Measurements from ENCODE around the gene KLHL29. TPM values are rescaled to one million over a fixed set of nuclear protein-coding genes. Genes with fewer than 3 reads are reported as not detected.
A peak's percentile ranks its signal among the peaks of the same experiment; 100 is the strongest.

KLHL29 gene
- total and polyA plus RNA-seq, 7 experiments from 2014 or later: 0.59 to 6.5 (median 5.6) TPM

GRCh38 chr2:23695214-23695889 is 310.4 kb downstream of the KLHL29 start:
- H3K4me1 ChIP-seq (ENCODE audit: control insufficient read depth in 2 of 2, insufficient read depth in 2 of 2, low read length in 2 of 2): no peaks in the 10 kb centered on the region
- ChIA-PET POLR2A (no interaction called here), CTCF (no interaction called here)
- Mint-ChIP-seq H3K4me1 (peaks cover 0 to 13% (median 0%) of the 10 kb centered on the region in 7 donors), H3K36me3 (peaks cover 5 to 48% (median 27%) of the 10 kb centered on the region in 5 donors), H3K4me3 (no peak overlapping the region), H3K27ac (peak overlapping the region in 1 of 9 donors; percentile 25), H3K9me3 (peaks cover 0 to 3% (median 0%) of the 10 kb centered on the region in 11 donors), H3K27me3 (no peaks in the 10 kb centered on the region)
- intact Hi-C loops (cut with micrococcal nuclease): no loop called here
- peaks cover 0 to 49% (median 0%) of the 10 kb centered on the region in 3 experiments for H3K36me3 ChIP-seq (ENCODE audit: control insufficient read depth in 2 of 3, insufficient read depth in 3 of 3, low read length in 3 of 3)
- no peak for ATAC-seq
- H3K9me3 ChIP-seq (ENCODE audit: control insufficient read depth in 2 of 3, low read length in 3 of 3): no peaks in the 10 kb centered on the region
- H3K27me3 ChIP-seq (ENCODE audit: control insufficient read depth in 2 of 2, insufficient read depth in 2 of 2, low read length in 2 of 2): no peaks in the 10 kb centered on the region
- DNase-seq: no peak
- no peak overlapping the region for H3K4me3 ChIP-seq (ENCODE audit: low read length)
- H3K27ac ChIP-seq (ENCODE audit: low read depth, low read length): no peak overlapping the region

- ChIA-PET CTCF (no interaction called here), POLR2A (no interaction called here)
- intact Hi-C loops (cut with micrococcal nuclease): no loop called here
- H3K27me3 Mint-ChIP-seq: no peaks in the 10 kb centered on the region
- no peaks in the 10 kb centered on the region for H3K9me3 ChIP-seq (ENCODE audit: control insufficient read depth in 2 of 3, low read length in 3 of 3)
- no peaks in the 10 kb centered on the region for H3K27me3 ChIP-seq (ENCODE audit: control insufficient read depth in 2 of 2, insufficient read depth in 2 of 2, low read length in 2 of 2)
- H3K27ac ChIP-seq (ENCODE audit: low read depth, low read length): no peak overlapping the region
- no peak overlapping the region for H3K4me3 ChIP-seq (ENCODE audit: low read length)
- peaks cover 0 to 13% (median 0%) of the 10 kb centered on the region in 7 donors for H3K4me1 Mint-ChIP-seq
- H3K4me1 ChIP-seq (ENCODE audit: control insufficient read depth in 2 of 2, insufficient read depth in 2 of 2, low read length in 2 of 2): no peaks in the 10 kb centered on the region
- no peak overlapping the region for H3K4me3 Mint-ChIP-seq
- H3K9me3 Mint-ChIP-seq: peaks cover 0 to 3% (median 0%) of the 10 kb centered on the region in 11 donors
- H3K36me3 ChIP-seq (ENCODE audit: control insufficient read depth in 2 of 3, insufficient read depth in 3 of 3, low read length in 3 of 3): peaks cover 0 to 42% (median 0%) of the 10 kb centered on the region in 3 experiments
- ATAC-seq (no peak), DNase-seq (no peak)
- H3K27ac Mint-ChIP-seq: no peak overlapping the region
- peaks cover 5 to 51% (median 34%) of the 10 kb centered on the region in 5 donors for H3K36me3 Mint-ChIP-seq
These were observed 311.1 kb downstream of the KLHL29 start for GRCh38 chr2:23695890-23696751.

GRCh38 chr2:23696752-23697045 is 311.7 kb downstream of the KLHL29 start:
- CTCF ChIA-PET: no interaction called here
- Histone ChIP-seq H3K9me3 (ENCODE audit: control insufficient read depth in 2 of 3, low read length in 3 of 3) (no peaks in the 10 kb centered on the region), H3K27ac (ENCODE audit: low read depth, low read length) (no peak overlapping the region), H3K4me1 (ENCODE audit: control insufficient read depth in 2 of 2, insufficient read depth in 2 of 2, low read length in 2 of 2) (no peaks in the 10 kb centered on the region), H3K4me3 (ENCODE audit: low read length) (no peak overlapping the region), H3K36me3 (ENCODE audit: control insufficient read depth in 2 of 3, insufficient read depth in 3 of 3, low read length in 3 of 3) (peaks cover 0 to 37% (median 0%) of the 10 kb centered on the region in 3 experiments), H3K27me3 (ENCODE audit: control insufficient read depth in 2 of 2, insufficient read depth in 2 of 2, low read length in 2 of 2) (no peaks in the 10 kb centered on the region)
- Mint-ChIP-seq H3K27ac (peak overlapping the region in 1 of 9 donors; percentile 30), H3K4me3 (no peak overlapping the region), H3K4me1 (peaks cover 0 to 13% (median 0%) of the 10 kb centered on the region in 7 donors), H3K36me3 (peaks cover 5 to 48% (median 36%) of the 10 kb centered on the region in 5 donors), H3K27me3 (no peaks in the 10 kb centered on the region), H3K9me3 (peaks cover 0 to 3% (median 0%) of the 10 kb centered on the region in 11 donors)
- POLR2A ChIA-PET: no interaction called here
- DNase-seq: no peak
- intact Hi-C loops (cut with micrococcal nuclease): no loop called here
- no peak for ATAC-seq

DNA sequence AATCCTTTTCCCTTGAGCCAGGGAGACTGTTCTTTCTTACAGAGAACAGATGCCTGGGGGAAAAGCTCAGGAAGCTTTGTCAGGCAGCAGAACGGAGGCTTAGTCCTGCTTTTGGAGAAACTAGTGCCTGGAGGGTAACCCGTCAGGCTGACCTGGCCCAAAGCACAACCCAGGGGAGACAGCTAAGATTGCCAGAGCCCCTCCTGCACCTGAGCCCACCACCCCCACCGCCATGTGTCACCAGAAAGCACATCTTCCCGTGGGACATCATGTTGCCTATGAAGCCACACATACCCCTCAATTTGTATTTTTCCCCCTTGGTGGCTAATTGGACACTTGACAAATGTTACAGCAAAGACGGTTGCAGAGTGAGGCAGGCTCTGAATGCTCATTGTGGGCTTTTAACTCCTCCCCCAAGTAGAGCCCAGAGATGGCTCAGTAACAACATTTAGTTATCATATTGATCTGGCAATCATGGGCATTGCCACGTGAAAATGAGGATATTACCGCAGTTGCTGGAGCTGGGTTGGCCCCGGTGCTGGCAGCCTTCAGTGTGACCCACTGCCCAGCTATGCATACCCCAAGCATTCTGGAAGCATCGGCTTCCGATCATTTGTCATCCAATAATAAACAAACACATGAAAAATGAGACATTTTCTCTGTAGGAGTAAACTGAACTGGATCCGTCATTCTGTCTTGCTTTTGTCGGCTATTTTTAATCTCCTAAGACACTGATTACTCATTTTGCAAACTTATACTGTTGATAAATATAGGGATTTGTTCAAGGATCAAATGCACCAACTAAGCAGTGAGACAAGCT is 312.5 kb downstream of the KLHL29 start:
- POLR2A ChIA-PET: no interaction called here
- peaks cover 5 to 43% (median 37%) of the 10 kb centered on the region in 5 donors for H3K36me3 Mint-ChIP-seq
- CTCF ChIA-PET: no interaction called here

GRCh38 chr2:23698116-23698693 is 313.2 kb downstream of the KLHL29 start:
- Mint-ChIP-seq H3K27me3 (no peaks in the 10 kb centered on the region), H3K36me3 (peaks cover 5 to 44% (median 37%) of the 10 kb centered on the region in 5 donors), H3K9me3 (peaks cover 0 to 3% (median 0%) of the 10 kb centered on the region in 11 donors), H3K4me3 (no peak overlapping the region), H3K27ac (no peak overlapping the region), H3K4me1 (peaks cover 0 to 13% (median 0%) of the 10 kb centered on the region in 7 donors)
- H3K4me3 ChIP-seq (ENCODE audit: low read length): no peak overlapping the region
- H3K4me1 ChIP-seq (ENCODE audit: control insufficient read depth in 2 of 2, insufficient read depth in 2 of 2, low read length in 2 of 2): no peaks in the 10 kb centered on the region
- intact Hi-C loops (cut with micrococcal nuclease): no loop called here
- H3K9me3 ChIP-seq (ENCODE audit: control insufficient read depth in 2 of 3, low read length in 3 of 3): no peaks in the 10 kb centered on the region
- ATAC-seq (no peak), DNase-seq (no peak)
- POLR2A ChIA-PET: interaction anchor here (0.8 kb wide), 1 partner anchor 704 kb away, joined by 3 read pairs; no protein-coding TSS in a partner anchor
- CTCF ChIA-PET: no interaction called here
- no peaks in the 10 kb centered on the region for H3K27me3 ChIP-seq (ENCODE audit: control insufficient read depth in 2 of 2, insufficient read depth in 2 of 2, low read length in 2 of 2)
- H3K36me3 ChIP-seq (ENCODE audit: control insufficient read depth in 2 of 3, insufficient read depth in 3 of 3, low read length in 3 of 3): peaks cover 0 to 43% (median 0%) of the 10 kb centered on the region in 3 experiments
- no peak overlapping the region for H3K27ac ChIP-seq (ENCODE audit: low read depth, low read length)

More for the DNA sequence above, 312.5 kb downstream of the KLHL29 start:
- no peak overlapping the region for H3K4me3 ChIP-seq (ENCODE audit: low read length)
- DNase-seq (no peak), ATAC-seq (no peak)
- no peak overlapping the region for H3K27ac ChIP-seq (ENCODE audit: low read depth, low read length)
- Mint-ChIP-seq H3K9me3 (peaks cover 0 to 3% (median 0%) of the 10 kb centered on the region in 11 donors), H3K4me3 (no peak overlapping the region), H3K27me3 (no peaks in the 10 kb centered on the region), H3K27ac (peak overlapping the region in 2 of 9 donors; percentile 30 to 34), H3K4me1 (peaks cover 0 to 13% (median 0%) of the 10 kb centered on the region in 7 donors)
- intact Hi-C loops (cut with micrococcal nuclease): no loop called here
- no peaks in the 10 kb centered on the region for H3K9me3 ChIP-seq (ENCODE audit: control insufficient read depth in 2 of 3, low read length in 3 of 3)
- peaks cover 0 to 36% (median 0%) of the 10 kb centered on the region in 3 experiments for H3K36me3 ChIP-seq (ENCODE audit: control insufficient read depth in 2 of 3, insufficient read depth in 3 of 3, low read length in 3 of 3)
- H3K4me1 ChIP-seq (ENCODE audit: control insufficient read depth in 2 of 2, insufficient read depth in 2 of 2, low read length in 2 of 2): no peaks in the 10 kb centered on the region
- H3K27me3 ChIP-seq (ENCODE audit: control insufficient read depth in 2 of 2, insufficient read depth in 2 of 2, low read length in 2 of 2): no peaks in the 10 kb centered on the region

Measured in naive thymus-derived CD4-positive, alpha-beta T cell (primary cell).